Psoas muscle (tissue), 8 donors: Measurements from ENCODE around the gene FAM169A. TPM values are rescaled to one million over a fixed set of nuclear protein-coding genes. Genes with fewer than 3 reads are reported as not detected.

Experiments used
- ATAC-seq, 4 donors: fragments of 200-7000 bp; cut with Tn5 transposase; one replicate each; pipeline ENCODE4 v1.9.1; 2020; ENCODE audit warnings: moderate library complexity in 3 of 4, mild to moderate bottlenecking in 2 of 4
- DNase-seq, 2 donors: peaks; one replicate each; pipeline ENCODE4 v3.0.0-alpha.2; 2020
- H3K27ac ChIP-seq: fragments of 200-600 bp; one replicate; pipeline ENCODE4 v1.8.0; 2022
- H3K27me3 ChIP-seq, 3 donors: fragments of 200-600 bp in 1 of 3; one replicate each; pipeline versions ENCODE4 v1.6.1 to v1.8.0; 2013 to 2022; ENCODE audit warnings: low read length in 2 of 3, mild to moderate bottlenecking in 2 of 3, moderate library complexity in 1 of 3; ENCODE audit not compliant: insufficient read depth in 3 of 3
- H3K36me3 ChIP-seq, 2 donors: fragments of 200-600 bp in 1 of 2; one replicate each; pipeline versions ENCODE4 v1.6.1 to v1.8.0; 2013 to 2022; ENCODE audit warnings: low read depth in 1 of 2, mild to moderate bottlenecking in 1 of 2, moderate library complexity in 1 of 2; ENCODE audit not compliant: insufficient read depth in 1 of 2
- H3K4me1 ChIP-seq: fragments of 200-600 bp; one replicate; pipeline ENCODE4 v1.8.0; 2022
- H3K4me3 ChIP-seq: fragments of 200-600 bp; one replicate; pipeline ENCODE4 v1.8.0; 2022; ENCODE audit warnings: mild to moderate bottlenecking
- H3K9me3 ChIP-seq: fragments of 200-600 bp; one replicate; pipeline ENCODE4 v1.8.0; 2022
- CTCF ChIP-seq: fragments of 200-600 bp; IDR thresholded peaks from one replicate; pipeline ENCODE4 v1.8.0; 2022; ENCODE audit warnings: antibody characterized with exemption
- WGBS, 3 donors: extraction: QIAGEN DNeasy Blood & Tissue Kit; methylation state at CpG; one replicate each; pipeline versions ENCODE4 v1.1.6 to v1.1.7; 2013; 5-methylcytosine and 5-hydroxymethylcytosine counted together
- intact Hi-C, 2 donors: fragments of 100-400 bp; cut with DNase I; formaldehyde crosslinking; loops; one replicate each; pipeline versions ENCODE4 v1.11.0 to v1.14.2; 2022
- polyA plus RNA-seq, 3 donors: library from polyadenylated mRNA; stranded (reverse); fragments of 200-250 nt; gene quantifications; one replicate each; pipeline ENCODE4 v1.2.3, GENCODE V29; 2013
- total RNA-seq, 4 donors: library from RNA; stranded (reverse); fragmentation: NEBNext Ultra II Directional in 2 of 4; extraction: Animal tissue kit (Norgen Biotek cat#: 25700) in 2 of 4; gene quantifications; one replicate each; pipeline versions ENCODE4 v1.2.1 to v1.2.4, GENCODE V29; 2021 to 2023
- donor health status: healthy with polysubstance abuse.
- donor health status: DM: no; HTN: no; CAD: no; lungs with moderate emphysema.
- donor health status: Bipolar disorder and iron deficiency.
- donor health status: healthy.
- donor health status: DM: yes; HTN: yes; CAD: no.
- donor health status: DM: no; HTN: no; CAD: no.
- donor health status: DM: no; HTN: no; CAD: no.
- donor health status: DM: yes; HTN: yes; CAD: no.

Gene FAM169A
- total and polyA plus RNA-seq, 7 donors = 0.01 to 0.85 (median 0.34) TPM; not detected in 3

DNA sequence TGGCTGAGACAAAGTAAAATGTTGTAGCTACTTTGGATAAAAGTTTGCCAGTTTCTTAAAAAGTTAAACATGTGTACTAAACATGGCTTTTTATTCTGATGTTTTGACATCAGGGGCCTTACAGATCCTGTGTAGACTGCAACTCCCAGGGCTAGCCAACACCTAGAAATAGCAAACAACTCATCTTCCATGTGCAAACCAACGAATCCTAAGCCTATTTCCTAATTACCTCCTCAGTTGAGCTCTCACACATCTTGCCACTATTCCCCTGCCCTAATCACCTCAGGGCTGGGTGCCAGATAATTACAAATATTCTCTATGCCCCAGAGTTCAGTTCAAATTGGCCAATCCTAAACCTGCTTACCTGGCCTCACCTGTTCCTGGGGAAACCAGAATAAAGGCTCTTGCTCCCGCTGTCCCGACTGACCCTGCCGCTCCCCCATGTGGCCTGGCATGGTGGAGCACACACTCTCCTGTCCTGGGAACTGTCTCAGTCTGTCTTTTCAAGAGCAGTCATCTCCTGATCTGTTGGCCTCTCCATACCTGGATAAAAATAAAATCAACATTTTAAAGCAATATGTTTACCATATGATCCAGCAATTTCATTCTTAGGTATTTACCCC lies 37.1 kb upstream of the FAM169A start:
- TF ChIP-seq CTCF = no peak
- 17 to 24% (median 18%) methylated on average over 4 of the region's 4 CpGs for WGBS, 3 donors
- intact Hi-C loops = no loop called here
- no peaks in the 10 kb centered on the region for H3K4me1 ChIP-seq
- H3K4me3 ChIP-seq = no peak overlapping the region
- no peak overlapping the region for H3K27ac ChIP-seq
- H3K36me3 ChIP-seq = no peaks in the 10 kb centered on the region
- H3K27me3 ChIP-seq = no peaks in the 10 kb centered on the region
- no peak for DNase-seq
- no peaks in the 10 kb centered on the region for H3K9me3 ChIP-seq
- ATAC-seq = no peak

DNA sequence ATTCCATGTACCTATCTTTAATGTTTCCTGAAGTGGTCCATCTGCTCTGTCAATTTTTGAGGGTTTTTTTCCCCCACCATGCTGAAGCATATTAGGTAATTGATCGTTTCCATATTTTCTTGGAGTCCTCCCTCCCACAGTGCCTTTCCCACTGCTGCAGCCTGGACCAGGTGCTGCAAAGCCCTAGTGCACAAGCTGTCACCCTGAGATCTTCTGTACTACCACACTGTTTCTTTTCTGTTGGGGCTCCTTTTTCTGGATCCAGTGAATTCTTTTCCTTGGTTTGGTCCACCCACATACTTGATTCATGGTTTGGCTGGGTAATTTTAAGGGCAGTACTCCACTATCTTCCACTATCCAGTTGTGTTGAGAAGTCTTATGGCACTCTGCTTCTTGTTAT lies 30.9 kb upstream of the FAM169A start:
- Histone ChIP-seq H3K36me3 (no peaks in the 10 kb centered on the region), H3K4me1 (no peaks in the 10 kb centered on the region), H3K27ac (no peak overlapping the region), H3K27me3 (no peaks in the 10 kb centered on the region), H3K4me3 (no peak overlapping the region), H3K9me3 (peaks cover 6% of the 10 kb centered on the region)
- TF ChIP-seq CTCF = no peak
- no peak for ATAC-seq
- intact Hi-C loops = no loop called here
- no peak for DNase-seq
- 62 to 79% (median 63%) methylated on average over 1 of the region's 1 CpG for WGBS, 3 donors

DNA sequence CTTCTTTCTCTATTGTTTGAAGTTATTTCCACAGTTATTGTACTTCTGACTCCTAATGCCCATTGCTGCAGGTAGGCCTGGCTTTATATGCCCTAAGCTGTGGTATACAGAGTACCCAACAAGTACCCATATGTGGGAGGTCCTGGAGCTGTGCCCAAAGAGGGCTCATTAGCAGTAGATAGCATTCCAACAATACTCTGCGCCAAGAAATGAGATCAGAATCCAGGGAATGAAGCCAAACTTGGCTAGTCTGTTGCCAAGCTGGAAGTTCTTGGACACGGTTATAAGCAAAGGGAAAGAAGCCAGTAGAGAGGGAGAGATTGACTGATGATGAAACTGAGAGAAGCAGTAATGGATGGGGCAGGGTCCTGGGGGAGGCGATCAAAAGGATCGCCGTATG lies 29.7 kb upstream of the FAM169A start:
- no peaks in the 10 kb centered on the region for H3K4me1 ChIP-seq
- 24 to 38% (median 26%) methylated on average over 5 of the region's 5 CpGs for WGBS, 3 donors
- no peak overlapping the region for H3K4me3 ChIP-seq
- TF ChIP-seq CTCF = no peak
- H3K9me3 ChIP-seq = peaks cover 6% of the 10 kb centered on the region
- no peaks in the 10 kb centered on the region for H3K27me3 ChIP-seq
- no peak for ATAC-seq
- H3K36me3 ChIP-seq = no peaks in the 10 kb centered on the region
- DNase-seq = no peak
- no peak overlapping the region for H3K27ac ChIP-seq
- intact Hi-C loops = no loop called here

DNA sequence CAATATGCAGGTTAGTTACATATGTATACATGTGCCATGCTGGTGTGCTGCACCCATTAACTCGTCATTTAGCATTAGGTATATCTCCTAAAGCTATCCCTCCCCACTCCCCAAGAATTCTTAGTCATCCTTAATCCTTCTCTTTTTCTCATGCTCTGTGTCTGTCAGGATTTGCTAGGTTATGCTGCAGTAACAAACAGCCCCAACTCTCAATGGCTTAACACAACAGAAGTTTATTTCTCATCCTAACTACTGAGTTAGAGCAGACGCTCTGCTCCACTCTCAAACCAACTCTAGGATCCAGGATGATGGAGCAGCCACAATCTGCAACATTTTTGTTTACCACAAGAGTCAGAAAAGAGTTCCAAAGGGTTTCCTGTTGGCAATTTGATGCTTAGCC lies 28.2 kb upstream of the FAM169A start:
- Histone ChIP-seq H3K4me1 (no peaks in the 10 kb centered on the region), H3K4me3 (no peak overlapping the region), H3K27ac (no peak overlapping the region), H3K36me3 (no peaks in the 10 kb centered on the region), H3K27me3 (no peaks in the 10 kb centered on the region), H3K9me3 (peaks cover 6% of the 10 kb centered on the region)
- TF ChIP-seq CTCF = no peak
- 93 to 94% (median 94%) methylated on average over 2 of the region's 2 CpGs for WGBS, 3 donors
- DNase-seq (no peak), ATAC-seq (no peak)
- intact Hi-C loops = no loop called here

- intact Hi-C loops = no loop called here
- DNase-seq (no peak), ATAC-seq (no peak)
- no peak for TF ChIP-seq CTCF
- Histone ChIP-seq H3K27me3 (no peaks in the 10 kb centered on the region), H3K27ac (no peak overlapping the region), H3K4me1 (no peaks in the 10 kb centered on the region), H3K36me3 (no peaks in the 10 kb centered on the region), H3K4me3 (no peak overlapping the region), H3K9me3 (peaks cover 6% of the 10 kb centered on the region)
- 36 to 50% (median 44%) methylated on average over 2 of the region's 2 CpGs for WGBS, 3 donors
Observed at GRCh38 chr5:74892921-74893320, 26.7 kb upstream of the FAM169A start.
